Measurements from ENCODE around the gene DIP2A.

DNA sequence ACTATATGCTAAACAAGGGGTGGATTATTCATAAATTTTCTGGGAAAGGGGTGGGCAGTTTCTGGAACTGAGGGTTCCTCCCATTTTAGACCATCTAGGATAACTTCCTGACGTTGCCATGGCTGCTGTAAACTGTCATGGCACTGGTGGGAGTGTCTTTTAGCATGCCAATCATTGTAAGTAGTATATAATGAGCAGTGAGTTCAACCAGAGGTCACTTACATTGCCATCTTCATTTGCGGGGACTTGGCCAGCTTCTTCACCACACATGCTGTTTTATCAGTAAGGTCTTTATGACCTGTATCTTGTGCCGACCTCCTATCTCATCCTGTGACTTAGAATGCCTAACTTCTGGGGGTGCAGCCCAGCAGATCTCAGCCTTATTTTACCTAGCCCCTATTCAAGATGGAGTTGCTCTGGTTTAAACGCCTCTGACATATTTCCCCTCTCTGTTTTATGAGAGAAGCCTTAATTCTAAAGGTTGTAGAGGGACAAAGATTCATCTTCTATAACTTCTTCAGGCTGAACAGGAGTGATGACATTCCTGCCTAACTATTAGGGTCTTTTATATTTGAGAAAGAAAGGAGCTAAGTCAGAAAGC, 60.4 kb downstream of the DIP2A start:
- TF ChIP-seq CTCF (IDR thresholded peaks at IDR 0.05; ENCODE audit: insufficient read depth, low read length, poor library complexity, severe bottlenecking): no peak
- TF ChIP-seq EZH2phosphoT487 (conservative IDR thresholded peaks at IDR 0.05; ENCODE audit: low read length): no peak

Measured in SU-DHL-6 (cell line).